A549 (cell line): ENCODE data around the gene UBAP2.

ENCODE experiments used
- CBX2 ChIP-seq: fragments of 200-600 bp; sonication (generic); IDR thresholded peaks from 2 replicates; pipeline ENCODE4 v1.6.1; 2016; ENCODE audit warnings: low read depth, mild to moderate bottlenecking, borderline replicate concordance
- CTCF ChIP-seq: fragments of >200 bp; sonication (Bioruptor Twin); formaldehyde crosslinking; IDR thresholded peaks from 3 replicates; pipeline ENCODE4 v1.5.1; 2016
- HOXA7 ChIP-seq: fragments of 250-450 bp; sonication (Bioruptor Pico); IDR thresholded peaks from 2 replicates; pipeline ENCODE4 v1.5.0; 2020; ENCODE audit warnings: mild to moderate bottlenecking, moderate library complexity
- JUN ChIP-seq, 2 experiments: fragments of >200 bp; sonication (Bioruptor Twin); formaldehyde crosslinking; IDR thresholded peaks; 2 replicates in 1 of 2; 3 replicates in 1 of 2; pipeline ENCODE4 v1.6.1; 2016 to 2017
- PBX3 ChIP-seq: IDR thresholded peaks from 2 replicates; pipeline ENCODE4 v1.6.1; 2012
- POLR2A ChIP-seq: IDR thresholded peaks from 2 replicates; pipeline ENCODE4 v1.6.1; 2012; ENCODE audit warnings: mild to moderate bottlenecking, low read length
- RFX5 ChIP-seq: fragments of 450-650 bp; IDR thresholded peaks from 2 replicates; pipeline ENCODE4 v1.7.1; 2014; ENCODE audit warnings: antibody characterized with exemption, mild to moderate bottlenecking, moderate library complexity
- SMC3 ChIP-seq: fragments of >200 bp; sonication (Bioruptor Twin); formaldehyde crosslinking; IDR thresholded peaks from 3 replicates; pipeline ENCODE4 v1.6.1; 2018; ENCODE audit warnings: inconsistent platforms
- ZC3H11A ChIP-seq: fragments of 450-650 bp; IDR thresholded peaks from 2 replicates; pipeline ENCODE4 v1.6.1; 2014; ENCODE audit warnings: antibody characterized with exemption, mild to moderate bottlenecking

- no peak for TF ChIP-seq RFX5
- no peak for TF ChIP-seq SMC3
- TF ChIP-seq CBX2: no peak
- no peak for TF ChIP-seq PBX3
- no peak for TF ChIP-seq CTCF
- no peak for TF ChIP-seq JUN (IDR thresholded peaks at IDR 0.05)
- peak; percentile 62 for TF ChIP-seq ZC3H11A
- TF ChIP-seq HOXA7 (CRISPR knock-in tag): no peak
- no peak for TF ChIP-seq POLR2A
These were observed 20.7 kb downstream of the UBAP2 start for GRCh38 chr9:34027845-34028574.
